Ishikawa (cell line): ENCODE results near the gene EML1.

Experiments used
- EGR1 ChIP-seq: IDR thresholded peaks from 2 replicates; pipeline ENCODE4 v1.6.1; 2012
- RAD21 ChIP-seq: IDR thresholded peaks from 2 replicates; pipeline ENCODE4 v1.6.1; 2012; ENCODE audit warnings: low read depth

- no peak for TF ChIP-seq EGR1
- no peak for TF ChIP-seq RAD21
Measured at GRCh38 chr14:99763527-99764221, 29.5 kb upstream of the EML1 start.
